ENCODE measurements around the gene SIL1. TPM values are rescaled to one million over a fixed set of nuclear protein-coding genes. Genes with fewer than 3 reads are reported as not detected.

The SIL1 gene
- polyA plus RNA-seq, 3 donors, result 25.4 to 35.1 (median 27.9) TPM

DNA sequence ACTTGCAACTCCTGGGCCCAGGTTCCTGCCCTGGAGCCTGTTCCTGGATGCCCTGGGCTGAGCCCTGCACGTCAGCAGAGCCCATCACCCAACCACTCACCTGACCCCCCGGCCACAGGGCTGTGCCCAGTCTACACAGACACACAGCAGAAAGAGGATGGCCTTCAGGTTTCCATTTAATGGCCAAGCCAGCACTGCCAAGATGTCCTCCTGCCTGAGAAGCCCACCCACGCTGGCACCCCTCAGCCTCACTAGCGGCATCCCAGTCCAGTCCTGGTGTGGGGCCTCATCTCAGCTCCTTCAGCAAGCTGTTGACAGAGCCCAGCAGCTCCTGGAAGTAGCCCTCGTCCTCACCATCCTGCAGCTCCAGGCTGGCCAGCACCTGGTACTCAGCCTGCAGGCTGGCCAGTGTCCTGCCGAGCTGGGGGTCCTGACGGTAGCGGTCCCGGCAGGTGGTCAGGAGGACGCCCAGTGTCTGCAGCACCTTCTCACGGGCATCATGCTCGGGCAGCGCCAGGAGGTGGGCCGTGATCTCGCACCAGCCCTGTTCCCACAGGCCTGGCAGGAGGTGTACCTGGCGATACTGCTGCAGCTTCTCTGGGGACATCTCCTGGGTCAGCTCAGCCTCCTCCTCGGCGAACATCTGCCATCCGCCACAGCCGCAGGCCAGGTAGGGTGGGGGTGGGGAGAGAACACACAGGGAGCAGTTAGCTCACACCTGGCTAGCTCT is 251.2 kb downstream of the SIL1 start:
- Histone ChIP-seq H3K4me1 (ENCODE audit: control insufficient read depth in 1 of 2, insufficient read depth in 2 of 2, low read length in 2 of 2) (no peaks in the 10 kb centered on the region), H3K9ac (ENCODE audit: insufficient read depth, low read length, poor library complexity, severe bottlenecking) (no peak overlapping the region), H2AFZ (ENCODE audit: insufficient read depth, low read depth, low read length, poor library complexity, severe bottlenecking) (no peak overlapping the region), H3K9me3 (replicated peaks in 1 of 2; ENCODE audit: control insufficient read depth in 1 of 2, insufficient read depth in 1 of 2, low read length in 2 of 2) (no peaks in the 10 kb centered on the region), H3K4me2 (replicated peaks; ENCODE audit: extremely low read depth, low read length, poor library complexity, severe bottlenecking) (no peak overlapping the region), H3K36me3 (replicated peaks in 1 of 2; ENCODE audit: control insufficient read depth in 1 of 2, insufficient read depth in 2 of 2, low read length in 2 of 2) (peaks cover 17 to 42% of the 10 kb centered on the region in 2 donors), H3K27ac (ENCODE audit: low read depth in 1 of 2, low read length in 2 of 2) (no peak overlapping the region), H4K20me1 (ENCODE audit: insufficient read depth, low read length) (no peaks in the 10 kb centered on the region), H3K79me2 (ENCODE audit: insufficient read depth, low read length) (no peaks in the 10 kb centered on the region), H3K27me3 (ENCODE audit: control insufficient read depth in 2 of 2, insufficient read depth in 2 of 2, low read length in 2 of 2) (no peaks in the 10 kb centered on the region), H3K4me3 (replicated peaks in 1 of 3; ENCODE audit: low read depth in 2 of 3, low read length in 3 of 3) (no peak overlapping the region)
- intact Hi-C loops (cut with micrococcal nuclease), result no loop called here
- TF ChIP-seq, protein P1, sequence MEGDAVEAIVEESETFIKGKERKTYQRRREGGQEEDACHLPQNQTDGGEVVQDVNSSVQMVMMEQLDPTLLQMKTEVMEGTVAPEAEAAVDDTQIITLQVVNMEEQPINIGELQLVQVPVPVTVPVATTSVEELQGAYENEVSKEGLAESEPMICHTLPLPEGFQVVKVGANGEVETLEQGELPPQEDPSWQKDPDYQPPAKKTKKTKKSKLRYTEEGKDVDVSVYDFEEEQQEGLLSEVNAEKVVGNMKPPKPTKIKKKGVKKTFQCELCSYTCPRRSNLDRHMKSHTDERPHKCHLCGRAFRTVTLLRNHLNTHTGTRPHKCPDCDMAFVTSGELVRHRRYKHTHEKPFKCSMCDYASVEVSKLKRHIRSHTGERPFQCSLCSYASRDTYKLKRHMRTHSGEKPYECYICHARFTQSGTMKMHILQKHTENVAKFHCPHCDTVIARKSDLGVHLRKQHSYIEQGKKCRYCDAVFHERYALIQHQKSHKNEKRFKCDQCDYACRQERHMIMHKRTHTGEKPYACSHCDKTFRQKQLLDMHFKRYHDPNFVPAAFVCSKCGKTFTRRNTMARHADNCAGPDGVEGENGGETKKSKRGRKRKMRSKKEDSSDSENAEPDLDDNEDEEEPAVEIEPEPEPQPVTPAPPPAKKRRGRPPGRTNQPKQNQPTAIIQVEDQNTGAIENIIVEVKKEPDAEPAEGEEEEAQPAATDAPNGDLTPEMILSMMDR (IDR thresholded peaks at IDR 0.05), result no peak
- WGBS (ENCODE audit: insufficient coverage), result 97% methylated on average over 16 of the region's 20 CpGs
- H3K27ac Mint-ChIP-seq, result peak overlapping the region in 1 of 7 donors; percentile 53
- H3K4me1 Mint-ChIP-seq, result no peaks in the 10 kb centered on the region
- no peak overlapping the region for H3K4me3 Mint-ChIP-seq
- H3K9me3 Mint-ChIP-seq, result no peaks in the 10 kb centered on the region
- peaks cover 0 to 2% (median 0%) of the 10 kb centered on the region in 3 donors for H3K27me3 Mint-ChIP-seq (ENCODE audit: low read depth in 3 of 3)
- no peak for DNase-seq
- H3K36me3 Mint-ChIP-seq, result peaks cover 42 to 51% of the 10 kb centered on the region in 2 donors

GRCh38 chr5:138946241-138946623 is 251.9 kb downstream of the SIL1 start:
- no peak overlapping the region for H3K9ac ChIP-seq (ENCODE audit: insufficient read depth, low read length, poor library complexity, severe bottlenecking)
- no peaks in the 10 kb centered on the region for H3K9me3 ChIP-seq (replicated peaks in 1 of 2; ENCODE audit: control insufficient read depth in 1 of 2, insufficient read depth in 1 of 2, low read length in 2 of 2)
- Mint-ChIP-seq H3K4me3 (no peak overlapping the region), H3K27me3 (ENCODE audit: low read depth in 3 of 3) (peaks cover 0 to 2% (median 0%) of the 10 kb centered on the region in 3 donors), H3K9me3 (no peaks in the 10 kb centered on the region), H3K36me3 (peaks cover 42 to 51% of the 10 kb centered on the region in 2 donors), H3K27ac (peak overlapping the region in 1 of 7 donors; percentile 53), H3K4me1 (no peaks in the 10 kb centered on the region)
- H3K4me2 ChIP-seq (replicated peaks; ENCODE audit: extremely low read depth, low read length, poor library complexity, severe bottlenecking), result no peak overlapping the region
- no peaks in the 10 kb centered on the region for H3K79me2 ChIP-seq (ENCODE audit: insufficient read depth, low read length)
- no peaks in the 10 kb centered on the region for H4K20me1 ChIP-seq (ENCODE audit: insufficient read depth, low read length)
- intact Hi-C loops (cut with micrococcal nuclease), result no loop called here
- peaks cover 17 to 50% of the 10 kb centered on the region in 2 donors for H3K36me3 ChIP-seq (replicated peaks in 1 of 2; ENCODE audit: control insufficient read depth in 1 of 2, insufficient read depth in 2 of 2, low read length in 2 of 2)
- WGBS (ENCODE audit: insufficient coverage), result over 99% methylated on average over 8 of the region's 8 CpGs
- no peak overlapping the region for H3K4me3 ChIP-seq (replicated peaks in 1 of 3; ENCODE audit: low read depth in 2 of 3, low read length in 3 of 3)
- H3K4me1 ChIP-seq (ENCODE audit: control insufficient read depth in 1 of 2, insufficient read depth in 2 of 2, low read length in 2 of 2), result no peaks in the 10 kb centered on the region
- TF ChIP-seq, protein P1 (IDR thresholded peaks at IDR 0.05), result no peak
- no peak for DNase-seq
- no peaks in the 10 kb centered on the region for H3K27me3 ChIP-seq (ENCODE audit: control insufficient read depth in 2 of 2, insufficient read depth in 2 of 2, low read length in 2 of 2)
- no peak overlapping the region for H3K27ac ChIP-seq (ENCODE audit: low read depth in 1 of 2, low read length in 2 of 2)
- no peak overlapping the region for H2AFZ ChIP-seq (ENCODE audit: insufficient read depth, low read depth, low read length, poor library complexity, severe bottlenecking)

Measured in CD14-positive monocyte (primary cell).